Measurements from ENCODE around the gene YIF1A. TPM values are rescaled to one million over a fixed set of nuclear protein-coding genes. Genes with fewer than 3 reads are reported as not detected.

YIF1A gene
- total and polyA plus RNA-seq, 2 of the 4 experiments (the other 2 are of a cell fraction) = 128 to 207 TPM

GRCh38 chr11:66258473-66258893 is 30.5 kb downstream of the YIF1A start:
- H3K4me2 ChIP-seq (ENCODE audit: low read depth, low read length) = peak overlapping the region; percentile 93
- in situ Hi-C loops (cut with MboI; ENCODE audit: low sequenced_read_pairs) = no loop called here
- peaks cover 8% of the 10 kb centered on the region; the same call in 1 of the 2 replicates for H3K4me1 ChIP-seq (ENCODE audit: control insufficient read depth, insufficient read depth, low read length)
- peak overlapping the region; percentile 88 for H3K9ac ChIP-seq (ENCODE audit: low read depth, low read length)
- H3K23ac ChIP-seq (ENCODE audit: low read depth, low read length) = peak overlapping the region; percentile 21; the same call in 1 of the 2 replicates
- intact Hi-C loops (cut with micrococcal nuclease) = loop anchor here (2.0 kb wide), 2 partner anchors 36 to 188 kb away; partner anchors contain the start of gene PACS1
- H2BK5ac ChIP-seq (ENCODE audit: low read depth, low read length, poor library complexity, severe bottlenecking) = peak overlapping the region; percentile 15
- peak overlapping the region; percentile 72 for H3K27ac ChIP-seq (ENCODE audit: insufficient read depth, low read length)
- H2BK120ac ChIP-seq (ENCODE audit: low read depth, low read length) = no peak overlapping the region
- DNase-seq (no peak), ATAC-seq (ENCODE audit: low read depth) (peak; percentile 4)
- H3K4me3 ChIP-seq (ENCODE audit: insufficient read depth, low read depth, low read length) = peak overlapping the region; percentile 72
- H3K18ac ChIP-seq (ENCODE audit: low read depth, low read length) = no peak overlapping the region
- H2BK20ac ChIP-seq (ENCODE audit: low read depth, low read length) = no peak overlapping the region
- peak overlapping the region; percentile 98 for H2AFZ ChIP-seq (replicated peaks; ENCODE audit: low read length, poor library complexity)
- no peaks in the 10 kb centered on the region; the same call in 1 of the 2 replicates for H3K9me1 ChIP-seq (ENCODE audit: insufficient read depth, low read length)
- peaks cover 28 to 49% of the 10 kb centered on the region in 2 experiments for H3K79me1 ChIP-seq (ENCODE audit: low read depth in 1 of 2, low read length in 2 of 2)
- peak overlapping the region; percentile 96 for H2AK9ac ChIP-seq (replicated peaks; ENCODE audit: low read depth, low read length, poor library complexity)
- H4K5ac ChIP-seq (ENCODE audit: low read depth, low read length) = no peak overlapping the region
- ChIA-PET POLR2A (ENCODE audit: unreplicated experiment) (no interaction called here), CTCF (interaction anchor here (0.6 to 1.0 kb wide), 3 partner anchors 24 to 562 kb away, joined by 3 to 4 read pairs (median 3); no protein-coding TSS in a partner anchor)
- H2BK15ac ChIP-seq (ENCODE audit: low read depth, low read length) = no peak overlapping the region
- dilution Hi-C loops (cut with HindIII; ENCODE audit: low sequenced_read_pairs, unreplicated experiment) = no loop called here
- no peak overlapping the region for H3K56ac ChIP-seq (ENCODE audit: extremely low read depth, insufficient read depth, low read length)
- peaks cover 19% of the 10 kb centered on the region for H4K20me1 ChIP-seq (ENCODE audit: insufficient read depth, low read length)
- peaks cover 36% of the 10 kb centered on the region for H3K36me3 ChIP-seq (ENCODE audit: control insufficient read depth, insufficient read depth, low read length)
- WGBS, 2 experiments (ENCODE audit: extremely low coverage in 2 of 2, insufficient read length in 1 of 2) = 3% methylated on average over 18 of the region's 28 CpGs; no CpG with 5 or more reads in 1 of the 2 experiments
- BruUV-seq (replicated peaks) = no TSS peak
- no peak for TF ChIP-seq USF2 (IDR thresholded peaks at IDR 0.05; ENCODE audit: low read depth, low read length)
- TF ChIP-seq RFX5 (IDR thresholded peaks at IDR 0.05; ENCODE audit: low read depth, low read length) = no peak
- TF ChIP-seq POLR2A (IDR thresholded peaks at IDR 0.05; ENCODE audit: low read depth, low read length) = no peak
- TF ChIP-seq CHD1 (IDR thresholded peaks at IDR 0.05; ENCODE audit: low read depth, low read length) = no peak
- TF ChIP-seq MAZ (IDR thresholded peaks at IDR 0.05; ENCODE audit: borderline replicate concordance, low read depth, low read length) = no peak
- TF ChIP-seq MAFK (IDR thresholded peaks at IDR 0.05; ENCODE audit: low read depth, low read length) = no peak
- TF ChIP-seq, protein P1, sequence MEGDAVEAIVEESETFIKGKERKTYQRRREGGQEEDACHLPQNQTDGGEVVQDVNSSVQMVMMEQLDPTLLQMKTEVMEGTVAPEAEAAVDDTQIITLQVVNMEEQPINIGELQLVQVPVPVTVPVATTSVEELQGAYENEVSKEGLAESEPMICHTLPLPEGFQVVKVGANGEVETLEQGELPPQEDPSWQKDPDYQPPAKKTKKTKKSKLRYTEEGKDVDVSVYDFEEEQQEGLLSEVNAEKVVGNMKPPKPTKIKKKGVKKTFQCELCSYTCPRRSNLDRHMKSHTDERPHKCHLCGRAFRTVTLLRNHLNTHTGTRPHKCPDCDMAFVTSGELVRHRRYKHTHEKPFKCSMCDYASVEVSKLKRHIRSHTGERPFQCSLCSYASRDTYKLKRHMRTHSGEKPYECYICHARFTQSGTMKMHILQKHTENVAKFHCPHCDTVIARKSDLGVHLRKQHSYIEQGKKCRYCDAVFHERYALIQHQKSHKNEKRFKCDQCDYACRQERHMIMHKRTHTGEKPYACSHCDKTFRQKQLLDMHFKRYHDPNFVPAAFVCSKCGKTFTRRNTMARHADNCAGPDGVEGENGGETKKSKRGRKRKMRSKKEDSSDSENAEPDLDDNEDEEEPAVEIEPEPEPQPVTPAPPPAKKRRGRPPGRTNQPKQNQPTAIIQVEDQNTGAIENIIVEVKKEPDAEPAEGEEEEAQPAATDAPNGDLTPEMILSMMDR (conservative IDR thresholded peaks at IDR 0.05; ENCODE audit: low read depth, low read length) = no peak
- TF ChIP-seq FOS (IDR thresholded peaks at IDR 0.05; ENCODE audit: low read depth, low read length) = no peak
- TF ChIP-seq CEBPB (IDR thresholded peaks at IDR 0.05; ENCODE audit: low read depth, low read length) = no peak
- TF ChIP-seq RAD21 (IDR thresholded peaks at IDR 0.05; ENCODE audit: low read length) = no peak
- TF ChIP-seq, protein P2, sequence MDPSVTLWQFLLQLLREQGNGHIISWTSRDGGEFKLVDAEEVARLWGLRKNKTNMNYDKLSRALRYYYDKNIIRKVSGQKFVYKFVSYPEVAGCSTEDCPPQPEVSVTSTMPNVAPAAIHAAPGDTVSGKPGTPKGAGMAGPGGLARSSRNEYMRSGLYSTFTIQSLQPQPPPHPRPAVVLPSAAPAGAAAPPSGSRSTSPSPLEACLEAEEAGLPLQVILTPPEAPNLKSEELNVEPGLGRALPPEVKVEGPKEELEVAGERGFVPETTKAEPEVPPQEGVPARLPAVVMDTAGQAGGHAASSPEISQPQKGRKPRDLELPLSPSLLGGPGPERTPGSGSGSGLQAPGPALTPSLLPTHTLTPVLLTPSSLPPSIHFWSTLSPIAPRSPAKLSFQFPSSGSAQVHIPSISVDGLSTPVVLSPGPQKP (IDR thresholded peaks at IDR 0.05; ENCODE audit: borderline replicate concordance, low read depth, low read length) = no peak
- TF ChIP-seq NFE2L2 (IDR thresholded peaks at IDR 0.05; ENCODE audit: low read depth, low read length) = no peak
- no peak for TF ChIP-seq BHLHE40 (IDR thresholded peaks at IDR 0.05; ENCODE audit: low read depth, low read length)
- TF ChIP-seq MXI1 (IDR thresholded peaks at IDR 0.05; ENCODE audit: borderline replicate concordance, low read depth, low read length) = no peak
- TF ChIP-seq SMC3 (IDR thresholded peaks at IDR 0.05; ENCODE audit: low read depth, low read length) = no peak
- TF ChIP-seq RCOR1 (IDR thresholded peaks at IDR 0.05; ENCODE audit: insufficient replicate concordance, low read length) = no peak
- no peaks in the 10 kb centered on the region for H3K9me3 ChIP-seq (ENCODE audit: control insufficient read depth, insufficient read depth, low read length)
- 0 out of 2 replicates have a peak overlapping the region, but pooled peaks have one; percentile 3 for H3K4ac ChIP-seq (ENCODE audit: low read depth, low read length)
- H4K8ac ChIP-seq (ENCODE audit: low read depth in 2 of 2, low read length in 2 of 2) = peak overlapping the region in 1 of 2 experiments; percentile 29; a peak in 2 of 4 replicates
- peak overlapping the region; percentile 80 for H2AK5ac ChIP-seq (ENCODE audit: low read depth, low read length)
- no peak overlapping the region for H4K91ac ChIP-seq (ENCODE audit: insufficient read depth, low read depth, low read length)
- H3K27me3 ChIP-seq (ENCODE audit: control insufficient read depth, insufficient read depth, low read length) = no peaks in the 10 kb centered on the region
- H3K14ac ChIP-seq (replicated peaks; ENCODE audit: low read depth, low read length) = peak overlapping the region; percentile 31; the same call in 1 of the 2 replicates
